ENCODE results near the gene RANBP2. TPM values are rescaled to one million over a fixed set of nuclear protein-coding genes. Genes with fewer than 3 reads are reported as not detected.

Gene RANBP2
- total RNA-seq, 4 donors from 2014 or later, result 31.8 to 122 (median 103) TPM

GRCh38 chr2:108809936-108810335 lies 90.7 kb downstream of the RANBP2 start:
- H3K27ac ChIP-seq, result no peak overlapping the region
- no peaks in the 10 kb centered on the region for H3K36me3 ChIP-seq
- H3K9me3 ChIP-seq, result peaks cover 0 to 5% of the 10 kb centered on the region in 2 donors
- DNase-seq, result no peak
- no peaks in the 10 kb centered on the region for H3K4me1 ChIP-seq
- no peaks in the 10 kb centered on the region for H3K27me3 ChIP-seq
- TF ChIP-seq POLR2A (IDR thresholded peaks at IDR 0.05), result no peak
- no peak for TF ChIP-seq CTCF (IDR thresholded peaks at IDR 0.05)
- H3K4me3 ChIP-seq, result no peak overlapping the region
- intact Hi-C loops (cut with DNase I; ENCODE audit: low total_unique reads), result no loop called here

GRCh38 chr2:108810993-108811957 lies 92.0 kb downstream of the RANBP2 start:
- Histone ChIP-seq H3K27me3 (no peaks in the 10 kb centered on the region), H3K4me3 (no peak overlapping the region), H3K9me3 (peaks cover 0 to 5% of the 10 kb centered on the region in 2 donors), H3K4me1 (no peaks in the 10 kb centered on the region), H3K27ac (no peak overlapping the region), H3K36me3 (no peaks in the 10 kb centered on the region)
- DNase-seq, result no peak
- TF ChIP-seq CTCF (IDR thresholded peaks at IDR 0.05) (no peak), POLR2A (IDR thresholded peaks at IDR 0.05) (no peak)
- intact Hi-C loops (cut with DNase I; ENCODE audit: low total_unique reads), result no loop called here

GRCh38 chr2:108813732-108814131 lies 94.5 kb downstream of the RANBP2 start:
- Histone ChIP-seq H3K27me3 (no peaks in the 10 kb centered on the region), H3K4me3 (no peak overlapping the region), H3K27ac (no peak overlapping the region), H3K36me3 (no peaks in the 10 kb centered on the region), H3K4me1 (no peaks in the 10 kb centered on the region), H3K9me3 (peaks cover 0 to 5% of the 10 kb centered on the region in 2 donors)
- DNase-seq, result no peak
- TF ChIP-seq POLR2A (IDR thresholded peaks at IDR 0.05), result no peak
- no peak for TF ChIP-seq CTCF (IDR thresholded peaks at IDR 0.05)
- intact Hi-C loops (cut with DNase I; ENCODE audit: low total_unique reads), result no loop called here

GRCh38 chr2:108820482-108820881 lies 101.2 kb downstream of the RANBP2 start:
- Histone ChIP-seq H3K27ac (no peak overlapping the region), H3K4me3 (no peak overlapping the region), H3K9me3 (peaks cover 0 to 5% of the 10 kb centered on the region in 2 donors), H3K27me3 (no peaks in the 10 kb centered on the region), H3K4me1 (no peaks in the 10 kb centered on the region), H3K36me3 (no peaks in the 10 kb centered on the region)
- TF ChIP-seq CTCF (IDR thresholded peaks at IDR 0.05) (no peak), POLR2A (IDR thresholded peaks at IDR 0.05) (no peak)
- DNase-seq, result no peak
- intact Hi-C loops (cut with DNase I; ENCODE audit: low total_unique reads), result no loop called here

GRCh38 chr2:108823286-108823685 lies 104.0 kb downstream of the RANBP2 start:
- TF ChIP-seq CTCF (IDR thresholded peaks at IDR 0.05), result no peak
- no peak for TF ChIP-seq POLR2A (IDR thresholded peaks at IDR 0.05)
- intact Hi-C loops (cut with DNase I; ENCODE audit: low total_unique reads), result no loop called here
- Histone ChIP-seq H3K4me3 (no peak overlapping the region), H3K27me3 (no peaks in the 10 kb centered on the region), H3K36me3 (peaks cover 0 to 2% of the 10 kb centered on the region in 2 donors), H3K27ac (no peak overlapping the region), H3K9me3 (peaks cover 0 to 5% of the 10 kb centered on the region in 2 donors), H3K4me1 (no peaks in the 10 kb centered on the region)
- no peak for DNase-seq
